Uterus (tissue), 4 donors: ENCODE measurements around the gene UTP25. TPM values are rescaled to one million over a fixed set of nuclear protein-coding genes. Genes with fewer than 3 reads are reported as not detected.

Source experiments
- DNase-seq, 2 donors: peaks; one replicate each; pipeline ENCODE4 v3.0.0-alpha.2; 2019 to 2020
- H3K27ac ChIP-seq, 2 donors: fragments of 200-600 bp; sonication (generic); 1 replicate in 1 of 2; 2 replicates in 1 of 2; pipeline ENCODE4 v1.5.1; 2016 to 2018
- H3K27me3 ChIP-seq, 2 donors: fragments of 200-600 bp; sonication (generic); one replicate each; pipeline ENCODE4 v1.5.1; 2018 to 2019; ENCODE audit warnings: control low read depth in 1 of 2
- H3K36me3 ChIP-seq, 2 donors: fragments of 200-600 bp; sonication (generic); one replicate each; pipeline ENCODE4 v1.5.1; 2019; ENCODE audit warnings: control low read depth in 1 of 2
- H3K4me1 ChIP-seq, 2 donors: fragments of 200-600 bp; sonication (generic); one replicate each; pipeline ENCODE4 v1.5.1; 2018 to 2019; ENCODE audit warnings: control low read depth in 1 of 2
- H3K4me3 ChIP-seq, 2 donors: fragments of 200-600 bp; sonication (generic); 1 replicate in 1 of 2; 2 replicates in 1 of 2; pipeline ENCODE4 v1.5.1; 2018 to 2019; ENCODE audit warnings: mild to moderate bottlenecking in 1 of 2
- H3K9me3 ChIP-seq, 2 donors: fragments of 200-600 bp; sonication (generic); one replicate each; pipeline ENCODE4 v1.5.1; 2019; ENCODE audit warnings: control low read depth in 1 of 2
- CTCF ChIP-seq, 4 experiments: fragments of 200-600 bp in 2 of 4; fragments of 450-650 bp in 2 of 4; sonication (generic) in 2 of 4; IDR thresholded peaks; one replicate each; pipeline ENCODE4 v1.5.1; 2016 to 2019; ENCODE audit warnings: antibody characterized with exemption in 4 of 4, mild to moderate bottlenecking in 2 of 4, moderate library complexity in 1 of 4
- POLR2A ChIP-seq, 2 donors: fragments of 450-650 bp; IDR thresholded peaks; one replicate each; pipeline ENCODE4 v1.6.1; 2016; ENCODE audit warnings: antibody characterized with exemption in 2 of 2, mild to moderate bottlenecking in 1 of 2, moderate library complexity in 1 of 2
- intact Hi-C: fragments of 100-400 bp; cut with DNase I; formaldehyde crosslinking; loops from one replicate; pipeline ENCODE4 v1.15.1; 2023; ENCODE audit warnings: low total_unique reads
- total RNA-seq, 4 donors: library from RNA; depleted of rRNA in 3 of 4; stranded (reverse); fragments of >200 nt in 3 of 4; gene quantifications; one replicate each; pipeline versions ENCODE4 v1.1.0 to v1.2.4, GENCODE V29; 2014 to 2023
- donor health status: DM: yes; HTN: yes; CAD: no.

The UTP25 gene
- total RNA-seq, 4 donors from 2014 or later, result 6.8 to 12.4 (median 8.8) TPM

GRCh38 chr1:209784265-209785169 is 43.3 kb upstream of the UTP25 start, which contains the start of gene C1orf74:
Gene C1orf74, minus strand, starts transcription at chr1:209784559. Its CDS starts 925 bp downstream, at chr1:209783634.
- intact Hi-C loops, result no loop called here
- Histone ChIP-seq H3K9me3 (no peaks in the 10 kb centered on the region), H3K27ac (peak within 1 kb of the TSS; percentile 76 to 85), H3K4me1 (no peaks in the 10 kb centered on the region), H3K27me3 (no peaks in the 10 kb centered on the region), H3K36me3 (no peaks in the 10 kb centered on the region), H3K4me3 (peak within 1 kb of the TSS; percentile 60 to 62)
- peak; percentile 99 for DNase-seq
- TF ChIP-seq POLR2A (IDR thresholded peaks at IDR 0.05) (peak; percentile 61 to 88), CTCF (IDR thresholded peaks at IDR 0.05) (peak in 1 of 4 experiments; percentile 25)

GRCh38 chr1:209785592-209785991 is 42.2 kb upstream of the UTP25 start:
- intact Hi-C loops, result no loop called here
- Histone ChIP-seq H3K4me3 (no peak overlapping the region), H3K27me3 (no peaks in the 10 kb centered on the region), H3K36me3 (no peaks in the 10 kb centered on the region), H3K9me3 (no peaks in the 10 kb centered on the region), H3K4me1 (no peaks in the 10 kb centered on the region), H3K27ac (no peak overlapping the region)
- no peak for TF ChIP-seq CTCF (IDR thresholded peaks at IDR 0.05)
- no peak for TF ChIP-seq POLR2A (IDR thresholded peaks at IDR 0.05)
- DNase-seq, result no peak

- no peaks in the 10 kb centered on the region for H3K9me3 ChIP-seq
- no peaks in the 10 kb centered on the region for H3K36me3 ChIP-seq
- H3K27me3 ChIP-seq, result no peaks in the 10 kb centered on the region
- no peaks in the 10 kb centered on the region for H3K4me1 ChIP-seq
- H3K27ac ChIP-seq, result no peak overlapping the region
- H3K4me3 ChIP-seq, result no peak overlapping the region
- DNase-seq, result no peak
- intact Hi-C loops, result no loop called here
- no peak for TF ChIP-seq CTCF (IDR thresholded peaks at IDR 0.05)
- TF ChIP-seq POLR2A (IDR thresholded peaks at IDR 0.05), result no peak
These were observed 41.6 kb upstream of the UTP25 start for GRCh38 chr1:209786146-209786545.

GRCh38 chr1:209787551-209787950 is 40.2 kb upstream of the UTP25 start:
- Histone ChIP-seq H3K36me3 (no peaks in the 10 kb centered on the region), H3K4me3 (no peak overlapping the region), H3K27ac (no peak overlapping the region), H3K9me3 (no peaks in the 10 kb centered on the region), H3K4me1 (no peaks in the 10 kb centered on the region), H3K27me3 (no peaks in the 10 kb centered on the region)
- DNase-seq, result no peak
- TF ChIP-seq CTCF (IDR thresholded peaks at IDR 0.05), result no peak
- TF ChIP-seq POLR2A (IDR thresholded peaks at IDR 0.05), result no peak
- intact Hi-C loops, result no loop called here

- Histone ChIP-seq H3K4me3 (no peak overlapping the region), H3K36me3 (no peaks in the 10 kb centered on the region), H3K4me1 (no peaks in the 10 kb centered on the region), H3K27me3 (no peaks in the 10 kb centered on the region), H3K9me3 (no peaks in the 10 kb centered on the region), H3K27ac (no peak overlapping the region)
- TF ChIP-seq CTCF (IDR thresholded peaks at IDR 0.05), result no peak
- TF ChIP-seq POLR2A (IDR thresholded peaks at IDR 0.05), result no peak
- no peak for DNase-seq
- intact Hi-C loops, result no loop called here
These were observed 38.5 kb upstream of the UTP25 start for GRCh38 chr1:209789245-209789644.
